ENCODE results near the gene RAB11FIP2. TPM values are rescaled to one million over a fixed set of nuclear protein-coding genes. Genes with fewer than 3 reads are reported as not detected.

The RAB11FIP2 gene
- total RNA-seq, 1 donor: 38.7 TPM

DNA sequence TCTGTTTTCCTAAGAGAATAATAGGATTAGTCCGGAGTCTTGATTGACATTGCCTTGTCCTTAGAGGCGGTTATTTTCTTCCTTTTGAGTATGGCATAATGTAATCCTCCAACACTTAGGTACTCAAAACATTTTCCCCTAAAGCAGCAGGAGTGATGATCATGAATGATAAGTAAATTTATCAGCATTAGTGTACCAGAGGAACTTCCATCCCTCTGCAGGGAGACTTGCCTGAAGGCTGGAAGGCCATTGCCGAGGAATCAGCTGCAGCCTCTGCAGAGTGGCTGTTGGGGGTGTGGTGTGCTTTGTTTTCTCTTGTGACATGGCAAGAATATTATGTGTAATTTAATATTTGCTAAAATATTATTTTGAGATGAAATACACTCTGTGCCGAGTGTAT, 56.8 kb downstream of the RAB11FIP2 start:
- no peaks in the 10 kb centered on the region for H3K9me3 ChIP-seq (ENCODE audit: low read depth, low read length)
- no peaks in the 10 kb centered on the region for H3K4me1 ChIP-seq (ENCODE audit: insufficient read depth, low read length)

DNA sequence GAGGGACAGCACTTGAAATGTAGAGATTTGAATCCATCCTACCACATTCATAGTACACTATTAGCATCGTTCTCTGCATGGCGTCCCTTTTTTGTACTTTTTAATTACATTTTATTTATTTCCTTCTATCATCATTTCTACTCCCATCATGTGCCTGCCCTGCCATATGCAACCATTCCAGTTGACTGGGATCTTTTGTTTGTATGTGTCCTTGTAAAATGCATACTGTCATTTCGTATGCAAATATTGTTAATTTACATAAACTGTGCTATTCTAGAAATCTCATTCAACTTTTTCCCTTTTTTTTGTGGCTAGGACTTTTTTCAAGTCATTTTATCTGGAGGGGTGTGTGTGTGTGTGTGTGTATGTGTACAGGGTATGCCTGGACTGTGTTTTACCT, 57.9 kb downstream of the RAB11FIP2 start:
- Histone ChIP-seq H3K79me2 (ENCODE audit: insufficient read depth, low read length) (no peaks in the 10 kb centered on the region), H3K36me3 (ENCODE audit: insufficient read depth, low read length) (no peaks in the 10 kb centered on the region), H3K9me3 (ENCODE audit: low read depth, low read length) (no peaks in the 10 kb centered on the region), H4K20me1 (ENCODE audit: insufficient read depth, low read length) (no peaks in the 10 kb centered on the region), H3K27ac (ENCODE audit: low read depth, low read length) (no peak overlapping the region), H3K4me1 (ENCODE audit: insufficient read depth, low read length) (no peaks in the 10 kb centered on the region), H2AFZ (ENCODE audit: low read length) (no peak overlapping the region), H3K27me3 (ENCODE audit: insufficient read depth, low read length) (no peaks in the 10 kb centered on the region), H3K4me2 (ENCODE audit: insufficient read depth, low read length) (no peak overlapping the region), H3K4me3 (ENCODE audit: insufficient read depth, low read length) (no peak overlapping the region)
- no peak for DNase-seq (ENCODE audit: insufficient read length, low spot score, missing footprints)
- TF ChIP-seq, protein P1, sequence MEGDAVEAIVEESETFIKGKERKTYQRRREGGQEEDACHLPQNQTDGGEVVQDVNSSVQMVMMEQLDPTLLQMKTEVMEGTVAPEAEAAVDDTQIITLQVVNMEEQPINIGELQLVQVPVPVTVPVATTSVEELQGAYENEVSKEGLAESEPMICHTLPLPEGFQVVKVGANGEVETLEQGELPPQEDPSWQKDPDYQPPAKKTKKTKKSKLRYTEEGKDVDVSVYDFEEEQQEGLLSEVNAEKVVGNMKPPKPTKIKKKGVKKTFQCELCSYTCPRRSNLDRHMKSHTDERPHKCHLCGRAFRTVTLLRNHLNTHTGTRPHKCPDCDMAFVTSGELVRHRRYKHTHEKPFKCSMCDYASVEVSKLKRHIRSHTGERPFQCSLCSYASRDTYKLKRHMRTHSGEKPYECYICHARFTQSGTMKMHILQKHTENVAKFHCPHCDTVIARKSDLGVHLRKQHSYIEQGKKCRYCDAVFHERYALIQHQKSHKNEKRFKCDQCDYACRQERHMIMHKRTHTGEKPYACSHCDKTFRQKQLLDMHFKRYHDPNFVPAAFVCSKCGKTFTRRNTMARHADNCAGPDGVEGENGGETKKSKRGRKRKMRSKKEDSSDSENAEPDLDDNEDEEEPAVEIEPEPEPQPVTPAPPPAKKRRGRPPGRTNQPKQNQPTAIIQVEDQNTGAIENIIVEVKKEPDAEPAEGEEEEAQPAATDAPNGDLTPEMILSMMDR (IDR thresholded peaks at IDR 0.05; ENCODE audit: extremely low read depth, low read depth, low read length): no peak

More for the DNA sequence above, 56.8 kb downstream of the RAB11FIP2 start:
- Histone ChIP-seq H4K20me1 (ENCODE audit: insufficient read depth, low read length) (no peaks in the 10 kb centered on the region), H3K27ac (ENCODE audit: low read depth, low read length) (no peak overlapping the region), H3K79me2 (ENCODE audit: insufficient read depth, low read length) (no peaks in the 10 kb centered on the region), H2AFZ (ENCODE audit: low read length) (no peak overlapping the region), H3K27me3 (ENCODE audit: insufficient read depth, low read length) (no peaks in the 10 kb centered on the region), H3K4me2 (ENCODE audit: insufficient read depth, low read length) (no peak overlapping the region), H3K4me3 (ENCODE audit: insufficient read depth, low read length) (no peak overlapping the region), H3K36me3 (ENCODE audit: insufficient read depth, low read length) (no peaks in the 10 kb centered on the region)
- no peak for DNase-seq (ENCODE audit: insufficient read length, low spot score, missing footprints)
- TF ChIP-seq, protein P1 (IDR thresholded peaks at IDR 0.05; ENCODE audit: extremely low read depth, low read depth, low read length): no peak

DNA sequence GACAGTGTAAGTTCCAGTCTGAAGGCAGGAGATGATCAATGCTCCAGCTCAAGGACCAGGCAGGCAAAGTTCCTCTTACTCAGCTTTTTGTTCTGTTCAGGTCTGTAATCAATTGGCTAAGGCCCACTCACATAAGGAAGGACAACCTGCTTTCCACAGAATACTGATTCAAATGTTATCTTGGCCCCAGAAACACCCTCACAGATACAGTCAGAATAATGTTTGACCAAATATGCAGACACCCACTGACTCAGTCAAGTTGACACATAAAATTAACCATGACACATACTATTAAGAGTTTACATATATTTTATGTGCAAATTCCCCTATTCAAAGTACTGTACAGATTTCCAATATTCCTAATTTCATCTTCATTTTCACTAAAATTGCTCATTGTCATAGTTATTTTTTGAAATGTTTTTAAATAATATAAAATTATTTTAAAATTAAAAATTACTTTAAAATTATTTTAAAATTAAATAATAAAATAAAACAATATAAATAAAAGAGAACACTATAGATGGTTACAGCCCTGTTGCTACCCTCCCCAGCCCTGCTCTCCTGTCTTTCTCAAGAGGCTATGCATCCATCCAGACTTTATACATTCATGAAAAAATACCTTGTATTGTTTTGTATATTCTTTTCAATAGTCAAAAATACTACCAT, 59.4 kb downstream of the RAB11FIP2 start:
- Histone ChIP-seq H3K4me3 (ENCODE audit: insufficient read depth, low read length) (no peak overlapping the region), H4K20me1 (ENCODE audit: insufficient read depth, low read length) (no peaks in the 10 kb centered on the region), H3K27me3 (ENCODE audit: insufficient read depth, low read length) (no peaks in the 10 kb centered on the region), H3K4me1 (ENCODE audit: insufficient read depth, low read length) (no peaks in the 10 kb centered on the region), H2AFZ (ENCODE audit: low read length) (no peak overlapping the region), H3K27ac (ENCODE audit: low read depth, low read length) (no peak overlapping the region), H3K79me2 (ENCODE audit: insufficient read depth, low read length) (no peaks in the 10 kb centered on the region), H3K9me3 (ENCODE audit: low read depth, low read length) (no peaks in the 10 kb centered on the region), H3K4me2 (ENCODE audit: insufficient read depth, low read length) (no peak overlapping the region), H3K36me3 (ENCODE audit: insufficient read depth, low read length) (no peaks in the 10 kb centered on the region)
- TF ChIP-seq, protein P1 (IDR thresholded peaks at IDR 0.05; ENCODE audit: extremely low read depth, low read depth, low read length): no peak
- no peak for DNase-seq (ENCODE audit: insufficient read length, low spot score, missing footprints)

DNA sequence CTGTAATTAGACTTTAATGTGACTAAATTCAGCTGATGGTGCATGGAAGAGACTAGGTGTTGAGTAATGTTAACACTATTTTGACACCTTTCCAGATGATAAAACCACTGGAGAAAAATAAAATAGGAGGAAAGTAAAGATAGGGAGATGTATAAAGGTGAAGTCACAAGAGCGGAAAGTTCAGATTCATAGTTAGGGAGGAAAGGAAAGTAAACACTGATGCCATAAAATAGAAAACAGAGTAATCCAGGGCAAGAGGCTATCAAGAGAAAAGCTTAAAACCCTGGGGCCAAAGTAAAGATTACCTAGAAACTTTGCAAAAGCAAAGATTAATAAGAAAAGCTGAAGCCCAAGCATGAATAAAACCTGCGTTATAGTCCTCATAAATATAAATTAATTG, 62.8 kb downstream of the RAB11FIP2 start:
- H2AFZ ChIP-seq (ENCODE audit: low read length): no peak overlapping the region
- H3K4me1 ChIP-seq (ENCODE audit: insufficient read depth, low read length): peaks cover 6% of the 10 kb centered on the region
- H3K36me3 ChIP-seq (ENCODE audit: insufficient read depth, low read length): no peaks in the 10 kb centered on the region
- no peak for DNase-seq (ENCODE audit: insufficient read length, low spot score, missing footprints)
- no peak overlapping the region for H3K4me3 ChIP-seq (ENCODE audit: insufficient read depth, low read length)
- no peaks in the 10 kb centered on the region for H4K20me1 ChIP-seq (ENCODE audit: insufficient read depth, low read length)
- H3K79me2 ChIP-seq (ENCODE audit: insufficient read depth, low read length): no peaks in the 10 kb centered on the region
- TF ChIP-seq, protein P1 (IDR thresholded peaks at IDR 0.05; ENCODE audit: extremely low read depth, low read depth, low read length): no peak
- no peaks in the 10 kb centered on the region for H3K27me3 ChIP-seq (ENCODE audit: insufficient read depth, low read length)
- H3K27ac ChIP-seq (ENCODE audit: low read depth, low read length): no peak overlapping the region
- H3K4me2 ChIP-seq (ENCODE audit: insufficient read depth, low read length): no peak overlapping the region
- H3K9me3 ChIP-seq (ENCODE audit: low read depth, low read length): no peaks in the 10 kb centered on the region

Measured in osteoblast (primary cell).